Measurements from ENCODE around the gene TCAP. TPM values are rescaled to one million over a fixed set of nuclear protein-coding genes. Genes with fewer than 3 reads are reported as not detected.

TCAP gene
- total RNA-seq, 2 donors from 2014 or later, result 1.5 to 1.9 TPM

GRCh38 chr17:39658760-39659159 is 6.4 kb upstream of the TCAP start:
- Histone ChIP-seq H3K27me3 (ENCODE audit: control insufficient read depth, insufficient read depth, low read length, poor library complexity, severe bottlenecking) (no peaks in the 10 kb centered on the region), H3K27ac (ENCODE audit: low read depth, low read length) (no peak overlapping the region), H3K4me1 (ENCODE audit: control insufficient read depth, insufficient read depth, low read length) (no peaks in the 10 kb centered on the region), H3K4me3 (ENCODE audit: low read length) (no peak overlapping the region), H3K9me3 (ENCODE audit: control insufficient read depth, low read length) (no peaks in the 10 kb centered on the region), H3K36me3 (ENCODE audit: control insufficient read depth, insufficient read depth, low read length) (peaks cover 11% of the 10 kb centered on the region), H3K9ac (ENCODE audit: extremely low read depth, low read length, poor library complexity, severe bottlenecking) (no peak overlapping the region)
- no peak for DNase-seq
- Mint-ChIP-seq H3K27me3 (ENCODE audit: insufficient read depth) (no peaks in the 10 kb centered on the region), H3K9me3 (no peaks in the 10 kb centered on the region), H3K4me3 (no peak overlapping the region), H3K36me3 (ENCODE audit: low read depth) (peaks cover 26% of the 10 kb centered on the region), H3K4me1 (peaks cover 6% of the 10 kb centered on the region), H3K27ac (no peak overlapping the region)
- no peak for TF ChIP-seq CTCF (conservative IDR thresholded peaks at IDR 0.05)
- whole genome bisulfite sequencing, 2 experiments (ENCODE audit: insufficient coverage in 1 of 2, insufficient read length in 1 of 2), result 78% methylated on average over 3 of the region's 3 CpGs; no CpG with 5 or more reads in 1 of the 2 experiments

- no peaks in the 10 kb centered on the region for H3K9me3 ChIP-seq (ENCODE audit: control insufficient read depth, low read length)
- no peaks in the 10 kb centered on the region for H3K9me3 Mint-ChIP-seq
- no peak for TF ChIP-seq CTCF (conservative IDR thresholded peaks at IDR 0.05)
- 90 to 97% methylated on average over 6 to 15 of the region's 15 CpGs for WGBS, 2 experiments (ENCODE audit: insufficient coverage in 1 of 2, insufficient read length in 1 of 2)
- H3K27ac ChIP-seq (ENCODE audit: low read depth, low read length), result no peak overlapping the region
- H3K27me3 Mint-ChIP-seq (ENCODE audit: insufficient read depth), result no peaks in the 10 kb centered on the region
- no peaks in the 10 kb centered on the region for H3K27me3 ChIP-seq (ENCODE audit: control insufficient read depth, insufficient read depth, low read length, poor library complexity, severe bottlenecking)
- peaks cover 9% of the 10 kb centered on the region for H3K4me1 Mint-ChIP-seq
- no peak for DNase-seq
- no peak overlapping the region for H3K4me3 ChIP-seq (ENCODE audit: low read length)
- H3K36me3 ChIP-seq (ENCODE audit: control insufficient read depth, insufficient read depth, low read length), result peaks cover 11% of the 10 kb centered on the region
- H3K4me3 Mint-ChIP-seq, result no peak overlapping the region
- H3K27ac Mint-ChIP-seq, result no peak overlapping the region
- H3K4me1 ChIP-seq (ENCODE audit: control insufficient read depth, insufficient read depth, low read length), result no peaks in the 10 kb centered on the region
- H3K36me3 Mint-ChIP-seq (ENCODE audit: low read depth), result peaks cover 26% of the 10 kb centered on the region
- no peak overlapping the region for H3K9ac ChIP-seq (ENCODE audit: extremely low read depth, low read length, poor library complexity, severe bottlenecking)
Observed at GRCh38 chr17:39659279-39660010, 5.7 kb upstream of the TCAP start.

GRCh38 chr17:39660011-39660360 is 5.2 kb upstream of the TCAP start:
- Mint-ChIP-seq H3K9me3 (no peaks in the 10 kb centered on the region), H3K4me1 (peaks cover 9% of the 10 kb centered on the region), H3K27me3 (ENCODE audit: insufficient read depth) (peaks cover 3% of the 10 kb centered on the region), H3K27ac (no peak overlapping the region), H3K36me3 (ENCODE audit: low read depth) (peaks cover 22% of the 10 kb centered on the region), H3K4me3 (no peak overlapping the region)
- no peaks in the 10 kb centered on the region for H3K27me3 ChIP-seq (ENCODE audit: control insufficient read depth, insufficient read depth, low read length, poor library complexity, severe bottlenecking)
- H3K27ac ChIP-seq (ENCODE audit: low read depth, low read length), result no peak overlapping the region
- no peak for DNase-seq
- no peaks in the 10 kb centered on the region for H3K4me1 ChIP-seq (ENCODE audit: control insufficient read depth, insufficient read depth, low read length)
- TF ChIP-seq CTCF (conservative IDR thresholded peaks at IDR 0.05), result no peak
- WGBS, 2 experiments (ENCODE audit: insufficient coverage in 1 of 2, insufficient read length in 1 of 2), result 90 to 100% methylated on average over 3 to 5 of the region's 5 CpGs
- no peak overlapping the region for H3K4me3 ChIP-seq (ENCODE audit: low read length)
- H3K9ac ChIP-seq (ENCODE audit: extremely low read depth, low read length, poor library complexity, severe bottlenecking), result no peak overlapping the region
- H3K36me3 ChIP-seq (ENCODE audit: control insufficient read depth, insufficient read depth, low read length), result peaks cover 11% of the 10 kb centered on the region
- no peaks in the 10 kb centered on the region for H3K9me3 ChIP-seq (ENCODE audit: control insufficient read depth, low read length)

Data from endodermal cell (in vitro differentiated cells).